ENCODE measurements around the gene RASL10A. TPM values are rescaled to one million over a fixed set of nuclear protein-coding genes. Genes with fewer than 3 reads are reported as not detected.

Gene RASL10A
- total and polyA plus RNA-seq, 9 of the 15 experiments (the other 6 are each of a cell fraction or from before 2014, with no cell fraction given): 0.17 to 1.2 (median 0.45) TPM; not detected in 3

DNA sequence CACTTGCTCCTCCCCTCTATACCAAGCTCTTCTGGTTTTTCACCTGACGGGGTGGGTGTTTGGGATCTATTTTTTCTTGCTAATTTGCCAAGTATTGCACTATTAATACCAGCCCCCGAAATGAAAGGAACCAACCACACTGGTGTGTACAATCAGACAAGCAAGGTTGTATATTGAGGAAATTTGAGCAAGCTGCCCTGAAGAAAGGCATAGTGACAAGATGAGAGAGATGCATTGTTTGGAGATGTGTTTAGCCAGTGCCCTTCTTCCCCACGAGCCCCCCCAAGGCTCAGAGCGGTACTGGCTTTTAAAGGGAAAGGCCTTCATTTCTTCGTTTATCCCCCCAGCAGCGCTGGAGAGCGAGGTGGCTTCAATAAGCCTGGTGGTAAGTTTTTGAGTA lies 24.3 kb downstream of the RASL10A start (continued):
- TF ChIP-seq POLR2AphosphoS2 (IDR thresholded peaks at IDR 0.05; ENCODE audit: low read length) (no peak), NFIX (CRISPR knock-in tag; IDR thresholded peaks at IDR 0.05; ENCODE audit: low read depth) (no peak), PHTF2 (CRISPR knock-in tag; IDR thresholded peaks at IDR 0.05) (no peak), RHOXF2B (CRISPR knock-in tag; conservative IDR thresholded peaks at IDR 0.05) (no peak), CREM (IDR thresholded peaks at IDR 0.05; ENCODE audit: low read depth) (no peak)
- TF ChIP-seq, protein P1, sequence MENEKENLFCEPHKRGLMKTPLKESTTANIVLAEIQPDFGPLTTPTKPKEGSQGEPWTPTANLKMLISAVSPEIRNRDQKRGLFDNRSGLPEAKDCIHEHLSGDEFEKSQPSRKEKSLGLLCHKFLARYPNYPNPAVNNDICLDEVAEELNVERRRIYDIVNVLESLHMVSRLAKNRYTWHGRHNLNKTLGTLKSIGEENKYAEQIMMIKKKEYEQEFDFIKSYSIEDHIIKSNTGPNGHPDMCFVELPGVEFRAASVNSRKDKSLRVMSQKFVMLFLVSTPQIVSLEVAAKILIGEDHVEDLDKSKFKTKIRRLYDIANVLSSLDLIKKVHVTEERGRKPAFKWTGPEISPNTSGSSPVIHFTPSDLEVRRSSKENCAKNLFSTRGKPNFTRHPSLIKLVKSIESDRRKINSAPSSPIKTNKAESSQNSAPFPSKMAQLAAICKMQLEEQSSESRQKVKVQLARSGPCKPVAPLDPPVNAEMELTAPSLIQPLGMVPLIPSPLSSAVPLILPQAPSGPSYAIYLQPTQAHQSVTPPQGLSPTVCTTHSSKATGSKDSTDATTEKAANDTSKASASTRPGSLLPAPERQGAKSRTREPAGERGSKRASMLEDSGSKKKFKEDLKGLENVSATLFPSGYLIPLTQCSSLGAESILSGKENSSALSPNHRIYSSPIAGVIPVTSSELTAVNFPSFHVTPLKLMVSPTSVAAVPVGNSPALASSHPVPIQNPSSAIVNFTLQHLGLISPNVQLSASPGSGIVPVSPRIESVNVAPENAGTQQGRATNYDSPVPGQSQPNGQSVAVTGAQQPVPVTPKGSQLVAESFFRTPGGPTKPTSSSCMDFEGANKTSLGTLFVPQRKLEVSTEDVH (IDR thresholded peaks at IDR 0.05; ENCODE audit: low read depth, partially characterized antibody): no peak

DNA sequence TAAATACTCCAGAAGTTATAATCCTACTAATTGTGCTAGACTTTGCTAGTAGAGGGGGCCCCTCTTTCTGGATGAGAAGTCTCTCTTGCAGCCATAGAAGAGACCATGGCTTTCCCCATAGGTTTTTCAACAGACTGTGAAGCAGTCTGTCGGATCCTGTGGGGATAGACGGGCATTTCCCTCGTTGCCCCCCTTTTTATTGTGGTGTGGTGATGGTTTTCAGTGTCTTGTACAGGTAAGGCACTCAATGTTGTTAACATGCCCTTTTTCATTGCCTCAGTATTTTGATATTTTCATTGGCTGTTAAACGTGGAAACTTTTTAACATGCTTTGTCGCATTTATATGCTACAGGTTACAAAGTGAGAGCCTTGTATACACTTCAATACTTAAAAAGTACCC lies 25.4 kb downstream of the RASL10A start:
- Histone ChIP-seq H3K4me3 (no peak overlapping the region), H3K27me3 (ENCODE audit: control insufficient read depth in 2 of 2, insufficient read depth in 2 of 2, low read length in 2 of 2) (no peaks in the 10 kb centered on the region), H3K9me1 (ENCODE audit: control insufficient read depth, insufficient read depth, low read length) (no peaks in the 10 kb centered on the region), H3K79me2 (ENCODE audit: control insufficient read depth, insufficient read depth, low read length) (peaks cover 27% of the 10 kb centered on the region; the same call in 2 of the 3 replicates), H3K27ac (ENCODE audit: extremely low read depth, low read depth, low read length) (no peak overlapping the region), H3K9me3 (replicated peaks; ENCODE audit: control insufficient read depth, insufficient read depth, low read depth, low read length) (no peaks in the 10 kb centered on the region), H2AFZ (ENCODE audit: low read depth, low read length) (no peak overlapping the region), H3K9ac (ENCODE audit: insufficient read depth in 1 of 2, low read depth in 2 of 2, low read length in 2 of 2) (no peak overlapping the region), H3K36me3 (ENCODE audit: control insufficient read depth, insufficient read depth, low read length) (peaks cover 97% of the 10 kb centered on the region), H3K4me2 (ENCODE audit: insufficient read depth, low read length) (no peak overlapping the region), H4K20me1 (replicated peaks; ENCODE audit: control insufficient read depth, insufficient read depth, low read length) (0 out of 2 replicates have a peak, but pooled peaks cover 2% of the 10 kb centered on the region), H3K4me1 (replicated peaks in 1 of 2; ENCODE audit: control insufficient read depth in 2 of 2, insufficient read depth in 2 of 2, low read length in 2 of 2) (no peaks in the 10 kb centered on the region)
- ChIA-PET CTCF (ENCODE audit: low intra/inter-chr PET ratio) (no interaction called here), POLR2A (interaction anchor here (1.4 to 2.0 kb wide), 2 partner anchors 14 to 23 kb away, joined by 3 to 8 read pairs; no protein-coding TSS in a partner anchor)
- in situ Hi-C loops (cut with MboI) (no loop called here), intact Hi-C loops (cut with micrococcal nuclease) (no loop called here)
- BruUV-seq (replicated peaks): no TSS peak
- ATAC-seq (no peak), DNase-seq (ENCODE audit: extremely low read depth in 1 of 4, low spot score in 3 of 4) (no peak), FAIRE-seq (no peak)
- 89% methylated on average over 5 of the region's 5 CpGs for WGBS (ENCODE audit: insufficient coverage, low coverage, missing lambda C conversion rate)
- TF ChIP-seq SMAD4 (CRISPR knock-in tag; conservative IDR thresholded peaks at IDR 0.05): no peak

All from K562 (cell line).